ENCODE measurements around the gene HLF. TPM values are rescaled to one million over a fixed set of nuclear protein-coding genes. Genes with fewer than 3 reads are reported as not detected.

HLF gene, protein sequence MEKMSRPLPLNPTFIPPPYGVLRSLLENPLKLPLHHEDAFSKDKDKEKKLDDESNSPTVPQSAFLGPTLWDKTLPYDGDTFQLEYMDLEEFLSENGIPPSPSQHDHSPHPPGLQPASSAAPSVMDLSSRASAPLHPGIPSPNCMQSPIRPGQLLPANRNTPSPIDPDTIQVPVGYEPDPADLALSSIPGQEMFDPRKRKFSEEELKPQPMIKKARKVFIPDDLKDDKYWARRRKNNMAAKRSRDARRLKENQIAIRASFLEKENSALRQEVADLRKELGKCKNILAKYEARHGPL
- polyA plus RNA-seq (2013, experiment 1 of 2; ENCODE audit: insufficient read length), result 0.07 TPM
- 0.07 TPM for polyA plus RNA-seq (2013, experiment 2 of 2; ENCODE audit: insufficient read length)

DNA sequence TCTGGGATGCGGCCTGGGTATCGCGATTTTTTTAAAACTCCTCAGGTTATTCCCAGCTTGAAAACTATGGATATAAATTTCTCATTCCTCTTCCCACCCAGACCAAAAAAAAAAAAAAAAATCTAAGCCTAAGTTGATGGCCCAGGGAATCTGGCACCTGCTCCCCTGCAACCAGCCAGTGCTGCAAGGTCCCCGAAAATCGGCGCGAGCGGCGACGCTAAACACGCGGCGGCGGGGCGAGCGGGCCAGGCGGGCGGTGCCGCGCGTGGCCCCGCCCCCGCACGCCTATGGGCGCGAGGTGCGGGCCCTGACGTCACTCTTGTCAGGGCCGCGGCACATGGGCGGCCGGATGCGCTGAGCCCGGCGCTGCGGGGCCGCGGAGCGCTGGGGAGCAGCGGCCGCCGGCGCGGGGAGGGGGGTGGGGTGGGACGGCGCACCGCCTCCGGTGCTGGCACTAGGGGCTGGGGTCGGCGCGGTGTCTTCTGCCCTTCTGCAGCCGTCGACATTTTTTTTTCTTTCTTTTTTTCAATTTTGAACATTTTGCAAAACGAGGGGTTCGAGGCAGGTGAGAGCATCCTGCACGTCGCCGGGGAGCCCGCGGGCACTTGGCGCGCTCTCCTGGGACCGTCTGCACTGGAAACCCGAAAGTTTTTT is at the start of gene HLF:
Gene HLF, plus strand, starts transcription at position 316 of the 654 bp plus-strand sequence. CDS start 525 bp downstream, outside the sequence.
- DNase-seq, result peak; percentile 78

DNA sequence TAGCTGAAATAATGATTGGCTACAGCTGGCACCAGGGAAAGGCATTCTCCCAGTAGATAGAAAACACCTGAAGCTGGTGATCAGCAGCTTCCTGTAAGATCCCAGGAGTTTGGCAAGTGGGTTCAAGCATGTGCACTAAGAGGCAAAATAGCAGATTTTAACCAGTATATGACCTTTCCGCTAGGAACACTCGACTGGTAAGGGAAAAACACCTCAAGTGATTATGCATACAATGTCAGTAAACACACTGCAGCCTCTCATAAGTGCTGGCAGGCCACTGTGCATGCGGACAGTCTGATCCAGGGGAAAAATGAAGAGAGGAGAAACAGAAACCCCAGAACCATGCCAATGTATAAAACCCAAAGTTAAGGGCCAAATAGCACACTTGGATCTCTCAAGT is 49.0 kb upstream of the HLF start:
- DNase-seq, result no peak

GRCh38 chr17:55216888-55217287 is 47.9 kb upstream of the HLF start:
- no peak for DNase-seq

- no peak for DNase-seq
Observed at GRCh38 chr17:55219459-55219858, 45.3 kb upstream of the HLF start.

GRCh38 chr17:55219934-55220333 is 44.8 kb upstream of the HLF start:
- DNase-seq, result no peak

- no peak for DNase-seq
Observed at GRCh38 chr17:55223524-55223923, 41.2 kb upstream of the HLF start.

GRCh38 chr17:55224746-55225145 is 40.0 kb upstream of the HLF start:
- DNase-seq, result no peak

DNA sequence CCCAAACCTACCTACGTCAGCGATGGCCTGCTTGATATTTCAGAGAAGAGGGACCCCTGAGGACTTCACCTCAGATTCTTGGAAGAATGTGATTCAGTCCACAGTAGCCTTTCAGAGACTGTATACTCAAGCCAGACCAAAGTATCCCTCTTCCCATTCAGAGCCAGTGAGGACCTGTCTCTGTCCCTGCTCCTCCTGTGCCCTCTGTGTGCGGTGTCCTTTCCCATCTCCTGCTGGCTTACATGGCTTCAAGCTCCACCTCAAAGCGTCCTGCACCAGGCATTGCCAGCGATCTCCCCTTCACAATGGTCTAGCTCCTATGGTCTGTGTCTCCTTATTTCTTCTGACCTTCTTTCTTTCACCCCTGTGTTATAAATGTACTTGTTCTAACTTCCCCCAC is 39.5 kb upstream of the HLF start:
- DNase-seq, result no peak

DNA sequence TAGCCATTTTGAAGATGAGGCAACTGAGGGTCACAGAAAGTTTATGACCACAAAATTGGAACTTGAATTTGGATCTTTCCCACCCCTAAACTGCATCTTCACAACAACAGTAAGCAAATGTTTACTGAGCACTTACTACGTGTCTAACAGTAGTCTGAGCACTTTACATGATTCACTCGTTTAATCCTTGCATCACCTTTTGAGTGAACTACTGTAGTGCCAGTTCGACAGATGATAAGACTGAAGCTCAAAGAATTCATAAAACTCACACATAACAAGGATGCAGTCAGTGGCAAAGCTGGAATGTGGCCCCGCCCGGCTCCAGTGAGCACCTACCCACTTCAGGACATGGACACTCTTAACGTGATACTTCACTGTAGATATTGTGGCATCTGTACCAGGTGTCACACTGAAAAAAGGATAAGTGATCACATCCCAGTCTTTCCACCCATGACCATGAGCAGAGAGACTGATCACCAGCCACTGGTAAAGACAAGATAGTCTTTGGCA is 36.0 kb upstream of the HLF start:
- DNase-seq, result no peak

GRCh38 chr17:55229276-55229675 is 35.5 kb upstream of the HLF start:
- DNase-seq, result no peak

DNA sequence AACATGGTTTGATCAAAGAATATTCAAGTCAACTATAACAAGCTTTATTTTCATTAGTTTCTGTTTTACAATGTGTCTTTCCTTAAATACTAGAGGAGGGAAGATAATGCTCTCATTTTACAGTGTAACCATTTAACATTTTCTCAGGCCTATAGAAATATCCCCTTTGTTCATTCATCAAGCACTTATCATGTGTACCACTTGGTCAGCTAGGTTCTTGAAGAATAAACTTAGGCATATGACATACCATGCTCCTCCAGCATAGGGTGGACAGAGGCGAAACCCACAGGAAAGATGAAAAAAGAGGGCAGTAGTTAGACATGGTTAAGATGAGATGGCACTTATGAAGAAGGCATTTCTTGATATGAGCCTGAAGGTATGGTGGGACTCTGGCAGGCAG is 34.0 kb upstream of the HLF start:
- no peak for DNase-seq

DNA sequence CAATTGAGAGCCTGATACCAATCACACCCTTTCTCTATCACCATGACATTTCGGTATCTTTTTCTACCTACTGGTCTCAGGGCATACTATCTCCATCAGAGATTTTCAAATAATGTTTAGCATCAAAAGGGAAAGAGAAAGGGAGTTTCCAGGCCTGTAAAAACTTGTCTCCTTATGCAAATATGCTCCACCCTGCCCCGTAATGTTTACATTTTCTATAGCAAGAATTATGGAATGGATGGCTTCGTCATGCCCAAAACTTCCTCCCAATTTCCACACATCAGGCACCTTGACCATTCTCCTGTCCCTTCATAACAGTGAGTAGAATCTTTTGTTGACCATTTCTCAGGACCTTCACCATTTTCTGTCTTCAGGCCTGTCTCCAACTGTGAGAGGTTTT is 30.9 kb upstream of the HLF start:
- no peak for DNase-seq

GRCh38 chr17:55236316-55236715 is 28.4 kb upstream of the HLF start:
- DNase-seq, result no peak

DNA sequence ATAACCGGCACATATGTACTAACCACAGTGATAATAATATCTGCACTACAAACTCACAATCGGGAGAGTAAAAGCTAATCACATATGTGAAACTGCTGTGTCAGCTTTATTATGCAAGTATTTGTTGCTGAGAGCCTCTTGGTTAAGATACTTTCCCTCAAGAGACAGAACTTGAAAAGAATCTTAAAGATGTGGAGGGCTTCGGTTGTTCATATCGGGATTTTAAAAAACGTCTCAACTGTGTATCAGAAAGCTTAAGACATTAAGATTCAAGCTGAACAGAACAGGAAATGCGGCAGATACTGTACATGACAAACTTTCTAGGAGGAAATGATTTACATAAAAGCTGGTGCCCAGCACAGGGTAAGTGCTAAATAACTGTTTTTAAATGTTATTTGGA is 27.5 kb upstream of the HLF start:
- DNase-seq, result no peak

DNA sequence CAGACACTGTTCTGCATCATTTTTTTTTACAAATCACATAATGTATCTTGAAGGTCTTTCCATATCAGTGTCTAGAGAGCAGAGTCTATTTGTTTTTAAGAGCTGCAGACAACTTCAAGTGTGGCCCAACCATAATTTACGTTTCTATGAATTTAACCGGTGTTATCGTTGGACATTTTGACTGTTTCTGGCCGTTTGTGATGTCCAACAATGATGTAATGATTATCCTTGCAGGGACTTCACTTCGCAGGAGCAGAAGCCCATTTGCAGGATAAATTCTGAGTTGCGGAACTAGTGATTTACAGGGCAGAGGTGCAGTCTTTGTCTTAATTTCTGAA is 26.9 kb upstream of the HLF start:
- no peak for DNase-seq

GRCh38 chr17:55238179-55238930 is 26.4 kb upstream of the HLF start:
- peak; percentile 90 for DNase-seq

DNA sequence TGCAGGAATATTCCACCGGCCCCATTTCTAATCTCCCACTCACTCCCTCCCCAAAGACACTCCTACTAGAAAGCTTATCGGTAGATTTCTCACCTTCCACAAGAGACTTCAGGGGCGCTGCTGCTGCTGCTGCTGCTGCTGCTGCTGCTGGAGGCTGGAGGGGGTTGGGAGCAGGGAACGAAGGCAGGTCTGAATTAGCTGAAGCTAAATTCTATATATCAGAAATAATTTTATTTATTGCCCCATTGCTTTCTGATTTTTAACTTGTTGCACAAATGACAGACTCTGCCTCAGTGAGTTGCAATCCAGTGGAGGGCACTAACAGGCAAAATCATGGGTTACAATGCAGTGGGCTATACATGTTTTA is 25.8 kb upstream of the HLF start:
- no peak for DNase-seq

- DNase-seq, result no peak
Observed at GRCh38 chr17:55241097-55241496, 23.7 kb upstream of the HLF start.

DNA sequence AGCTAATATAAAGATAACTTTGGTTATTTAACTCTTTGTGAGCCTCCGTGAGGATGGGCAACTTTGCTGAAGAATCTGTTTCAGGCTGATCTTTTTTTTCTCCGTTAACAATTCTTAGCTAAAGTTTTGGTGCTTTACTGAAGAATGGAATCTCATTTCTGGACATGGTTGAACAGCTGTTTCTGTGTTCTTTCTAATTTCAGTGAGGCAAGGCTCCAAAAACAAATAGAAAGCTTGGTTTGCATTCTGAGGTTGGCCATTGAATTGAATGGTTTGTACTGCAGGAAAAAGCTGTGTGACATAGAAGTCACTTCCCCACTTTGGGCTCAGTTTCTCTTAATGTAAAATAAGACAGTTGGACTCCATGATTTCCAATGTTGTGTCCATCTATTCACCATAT is 22.3 kb upstream of the HLF start:
- DNase-seq, result no peak

DNA sequence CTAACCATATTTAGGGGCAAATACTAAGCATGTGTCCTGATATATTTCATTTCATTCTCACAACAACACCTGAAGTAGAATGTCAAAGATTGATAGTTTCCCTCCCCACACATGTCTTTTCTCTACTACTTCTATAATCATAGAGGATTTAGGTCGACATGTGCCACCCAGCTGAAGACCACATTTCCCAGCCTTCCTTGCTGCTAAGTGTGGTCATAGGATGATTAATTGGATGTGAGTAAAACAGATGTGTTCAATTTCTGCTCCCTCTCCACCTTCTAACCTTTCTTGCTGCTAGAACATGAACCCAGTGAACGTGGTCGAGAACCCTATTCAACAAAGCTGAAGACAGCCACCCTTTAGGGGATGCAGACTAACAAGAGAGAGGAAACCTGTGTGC is 18.8 kb upstream of the HLF start:
- DNase-seq, result no peak

DNA sequence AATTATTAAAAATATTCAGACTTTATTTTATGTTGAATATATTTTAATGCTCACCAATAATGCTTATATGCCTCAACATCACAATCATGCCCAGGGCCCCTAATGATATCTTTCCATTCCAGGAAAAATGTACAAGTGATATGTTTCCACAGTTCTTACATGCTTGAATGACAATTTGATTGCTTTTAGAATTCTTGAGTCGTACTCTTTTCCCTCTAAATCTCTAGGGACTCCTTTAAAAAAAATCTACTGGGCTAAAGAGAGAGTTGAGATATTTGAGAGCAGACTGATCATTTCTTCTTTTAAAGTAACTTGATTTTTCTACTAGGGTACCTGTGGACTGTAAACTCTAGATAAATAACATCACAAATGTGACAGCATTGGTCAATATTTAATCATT is 18.2 kb upstream of the HLF start:
- no peak for DNase-seq

- DNase-seq, result no peak
Observed at GRCh38 chr17:55248077-55248476, 16.7 kb upstream of the HLF start.

GRCh38 chr17:55249861-55250260 is 14.9 kb upstream of the HLF start:
- DNase-seq, result no peak

DNA sequence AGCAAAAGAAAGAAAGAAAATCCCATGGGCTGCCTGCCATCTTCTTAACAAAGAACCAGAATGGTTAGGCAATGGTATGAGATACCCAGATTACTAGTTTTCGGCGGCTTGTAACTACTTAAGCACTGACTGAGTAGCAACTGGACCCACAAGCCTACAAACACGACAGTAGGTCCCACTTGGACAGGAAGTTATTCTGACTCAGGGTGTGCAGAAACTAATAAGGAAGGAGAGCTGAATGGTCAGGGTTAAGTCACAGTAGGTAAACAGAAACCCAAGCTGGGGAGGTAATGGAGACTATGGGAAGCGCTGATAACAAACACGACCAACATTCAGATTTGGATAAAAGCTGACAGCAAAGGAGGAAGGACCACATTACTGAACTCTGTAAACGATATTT is 10.4 kb upstream of the HLF start:
- DNase-seq, result no peak
